Esophagus squamous epithelium (tissue), 5 donors: Measurements from ENCODE around the gene TRIP13. TPM values are rescaled to one million over a fixed set of nuclear protein-coding genes. Genes with fewer than 3 reads are reported as not detected.

Source experiments
- DNase-seq: peaks from one replicate; lab custom pipeline; 2025; lab: John Stamatoyannopoulos, UW
- H3K27ac ChIP-seq, 4 donors: fragments of 200-600 bp; sonication (generic); one replicate each; pipeline ENCODE4 v1.5.1; 2016 to 2019; ENCODE audit warnings: mild to moderate bottlenecking in 1 of 4
- H3K27me3 ChIP-seq, 4 donors: fragments of 200-600 bp; sonication (generic); 1 replicate in 3 of 4; 2 replicates in 1 of 4; pipeline versions ENCODE4 v1.5.1 to v1.6.0; 2017 to 2021; ENCODE audit warnings: antibody characterized with exemption in 1 of 4
- H3K36me3 ChIP-seq, 3 donors: fragments of 200-600 bp; sonication (generic); one replicate each; pipeline ENCODE4 v1.5.1; 2016 to 2019
- H3K4me1 ChIP-seq, 3 donors: fragments of 200-600 bp; sonication (generic); one replicate each; pipeline ENCODE4 v1.5.1; 2017 to 2019
- H3K4me3 ChIP-seq, 4 donors: fragments of 200-600 bp; sonication (generic); 1 replicate in 3 of 4; 2 replicates in 1 of 4; pipeline ENCODE4 v1.5.1; 2016 to 2019; ENCODE audit warnings: mild to moderate bottlenecking in 2 of 4, moderate library complexity in 1 of 4
- H3K9me3 ChIP-seq, 3 donors: fragments of 200-600 bp; sonication (generic); one replicate each; pipeline ENCODE4 v1.5.1; 2016 to 2019
- CTCF ChIP-seq, 6 experiments: fragments of 450-650 bp in 4 of 6; fragments of 200-600 bp in 2 of 6; sonication (generic) in 2 of 6; IDR thresholded peaks; one replicate each; pipeline ENCODE4 v1.5.1; 2016 to 2019; ENCODE audit warnings: antibody characterized with exemption in 6 of 6, mild to moderate bottlenecking in 4 of 6, moderate library complexity in 4 of 6
- POLR2A ChIP-seq, 4 donors: fragments of 450-650 bp; IDR thresholded peaks; one replicate each; pipeline ENCODE4 v1.6.1; 2017; ENCODE audit warnings: antibody characterized with exemption in 4 of 4, mild to moderate bottlenecking in 4 of 4, moderate library complexity in 3 of 4
- WGBS, 2 donors: methylation state at CpG; one replicate each; pipeline ENCODE4 v1.1.5; 2018; 5-methylcytosine and 5-hydroxymethylcytosine counted together
- intact Hi-C: fragments of 100-400 bp; cut with DNase I; formaldehyde crosslinking; loops from one replicate; pipeline ENCODE4 v1.15.0; 2022
- total RNA-seq, 4 donors: library from RNA; depleted of rRNA; stranded (reverse); fragments of >200 nt; gene quantifications; one replicate each; pipeline ENCODE4 v1.1.0, GENCODE V29; 2016
- donor health status: DM: yes; HTN: yes; CAD: no.

Gene TRIP13
- total RNA-seq, 4 donors from 2014 or later: 3.2 to 17.7 (median 9.5) TPM

- intact Hi-C loops: no loop called here
- H3K27me3 ChIP-seq: peaks cover 0 to 87% (median 0%) of the 10 kb centered on the region in 4 donors
- WGBS, 2 donors: 66 to 68% methylated on average over 14 to 19 of the region's 31 CpGs
- peak overlapping the region; percentile 18 to 73 (median 56) for H3K27ac ChIP-seq
- H3K36me3 ChIP-seq: no peaks in the 10 kb centered on the region
- DNase-seq: no peak
- peaks cover 0 to 22% (median 0%) of the 10 kb centered on the region in 3 donors for H3K4me1 ChIP-seq
- H3K4me3 ChIP-seq: peak overlapping the region in 2 of 4 donors; percentile 0 to 16
- H3K9me3 ChIP-seq: no peaks in the 10 kb centered on the region
- no peak for TF ChIP-seq CTCF (IDR thresholded peaks at IDR 0.05)
- no peak for TF ChIP-seq POLR2A (IDR thresholded peaks at IDR 0.05)
Observed at GRCh38 chr5:963673-964531, 71.2 kb downstream of the TRIP13 start.

- DNase-seq: no peak
- TF ChIP-seq CTCF (IDR thresholded peaks at IDR 0.05) (no peak), POLR2A (IDR thresholded peaks at IDR 0.05) (no peak)
- peaks cover 0 to 87% (median 0%) of the 10 kb centered on the region in 4 donors for H3K27me3 ChIP-seq
- H3K27ac ChIP-seq: peak overlapping the region; percentile 2 to 71 (median 33)
- no peaks in the 10 kb centered on the region for H3K36me3 ChIP-seq
- intact Hi-C loops: no loop called here
- no peak overlapping the region for H3K4me3 ChIP-seq
- no peaks in the 10 kb centered on the region for H3K9me3 ChIP-seq
- H3K4me1 ChIP-seq: peaks cover 0 to 13% (median 0%) of the 10 kb centered on the region in 3 donors
- 80% methylated on average over 1 of the region's 10 CpGs; no CpG with 5 or more reads in 1 of the 2 donors for WGBS, 2 donors
Observed at GRCh38 chr5:964821-965220, 72.1 kb downstream of the TRIP13 start.

- DNase-seq: no peak
- intact Hi-C loops: no loop called here
- Histone ChIP-seq H3K36me3 (no peaks in the 10 kb centered on the region), H3K4me3 (no peak overlapping the region), H3K27ac (peak overlapping the region in 1 of 4 donors; percentile 71), H3K4me1 (peaks cover 0 to 12% (median 0%) of the 10 kb centered on the region in 3 donors), H3K27me3 (peaks cover 0 to 81% (median 0%) of the 10 kb centered on the region in 4 donors), H3K9me3 (no peaks in the 10 kb centered on the region)
- WGBS, 2 donors: 74 to 78% methylated on average over 27 to 30 of the region's 32 CpGs
- TF ChIP-seq CTCF (IDR thresholded peaks at IDR 0.05) (no peak), POLR2A (IDR thresholded peaks at IDR 0.05) (no peak)
Observed at GRCh38 chr5:965604-966344, 73.1 kb downstream of the TRIP13 start.

GRCh38 chr5:966345-966710 is 73.6 kb downstream of the TRIP13 start:
- 72% methylated on average over 7 to 9 of the region's 9 CpGs for WGBS, 2 donors
- H3K9me3 ChIP-seq: no peaks in the 10 kb centered on the region
- TF ChIP-seq CTCF (IDR thresholded peaks at IDR 0.05) (no peak), POLR2A (IDR thresholded peaks at IDR 0.05) (no peak)
- no peak overlapping the region for H3K27ac ChIP-seq
- peaks cover 0 to 12% (median 0%) of the 10 kb centered on the region in 3 donors for H3K4me1 ChIP-seq
- no peak for DNase-seq
- H3K27me3 ChIP-seq: peaks cover 0 to 75% (median 0%) of the 10 kb centered on the region in 4 donors
- H3K4me3 ChIP-seq: no peak overlapping the region
- H3K36me3 ChIP-seq: no peaks in the 10 kb centered on the region
- intact Hi-C loops: no loop called here
